HEK293 (cell line): ENCODE data around the gene SSBP3.

Experiments
- CTCF ChIP-seq: fragments of 450-650 bp; formaldehyde crosslinking; IDR thresholded peaks from 2 replicates; pipeline ENCODE4 v1.5.1; 2016; ENCODE audit warnings: missing biosample characterization, missing genetic modification characterization
- ZFP37 ChIP-seq: fragments of 450-650 bp; formaldehyde crosslinking; IDR thresholded peaks from 2 replicates; pipeline ENCODE4 v1.5.1; 2016; ENCODE audit warnings: missing biosample characterization, missing genetic modification characterization
- ZNF26 ChIP-seq: fragments of 450-650 bp; formaldehyde crosslinking; IDR thresholded peaks from 2 replicates; pipeline ENCODE4 v1.5.1; 2016; ENCODE audit warnings: missing biosample characterization, missing genetic modification characterization
- ZNF274 ChIP-seq, 2 experiments: fragments of 200-500 bp in 1 of 2; fragments of 450-650 bp in 1 of 2; sonication (Bioruptor generic) in 1 of 2; formaldehyde crosslinking in 1 of 2; IDR thresholded peaks; 2 replicates each; pipeline versions ENCODE4 v1.5.1 to v1.6.1; 2014 to 2016; ENCODE audit warnings: borderline replicate concordance in 1 of 2, inconsistent platforms in 1 of 2, low read length in 1 of 2, missing biosample characterization in 1 of 2, missing genetic modification characterization in 1 of 2
- ZNF335 ChIP-seq: fragments of 450-650 bp; formaldehyde crosslinking; conservative IDR thresholded peaks from 2 replicates; pipeline ENCODE4 v1.5.1; 2016; ENCODE audit warnings: missing biosample characterization, missing genetic modification characterization
- ZNF362 ChIP-seq: fragments of 450-650 bp; formaldehyde crosslinking; IDR thresholded peaks from 2 replicates; pipeline ENCODE4 v1.5.1; 2016; ENCODE audit warnings: missing biosample characterization, missing genetic modification characterization
- ZNF416 ChIP-seq: fragments of 450-650 bp; formaldehyde crosslinking; IDR thresholded peaks from 2 replicates; pipeline ENCODE4 v1.5.1; 2016; ENCODE audit warnings: missing biosample characterization, missing genetic modification characterization
- ZNF510 ChIP-seq: fragments of 450-650 bp; formaldehyde crosslinking; IDR thresholded peaks from 2 replicates; pipeline ENCODE4 v1.5.1; 2018; ENCODE audit warnings: mild to moderate bottlenecking, missing genetic modification characterization, missing biosample characterization; ENCODE audit not compliant: insufficient replicate concordance
- ZNF585B ChIP-seq: fragments of 450-650 bp; formaldehyde crosslinking; IDR thresholded peaks from 2 replicates; pipeline ENCODE4 v1.5.1; 2016; ENCODE audit warnings: missing biosample characterization, missing genetic modification characterization

DNA sequence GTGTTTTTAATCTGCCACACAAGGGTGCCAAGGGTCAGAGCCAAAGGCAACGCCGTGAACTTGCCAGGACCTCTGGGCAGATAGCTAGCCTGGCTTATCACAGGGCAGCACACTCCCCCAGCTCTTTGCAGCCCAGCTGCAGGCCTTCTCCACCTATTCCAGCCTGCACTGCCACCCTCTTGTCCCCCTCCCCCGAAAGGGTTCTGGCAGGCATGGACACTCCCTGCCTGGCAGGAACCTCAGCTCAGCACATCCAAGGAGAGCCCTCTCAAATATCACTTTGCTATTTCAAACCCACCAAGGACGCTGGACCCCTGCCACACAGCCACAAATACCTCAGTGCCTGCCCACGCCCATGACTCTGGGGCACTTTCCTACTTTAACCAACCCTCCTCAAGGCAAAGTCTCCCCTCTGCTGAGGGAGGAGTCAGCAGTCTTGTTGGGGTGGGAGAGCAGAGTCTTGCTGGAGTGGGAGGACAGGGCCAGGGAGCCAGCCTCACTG is 9.1 kb downstream of the SSBP3 start:
- TF ChIP-seq CTCF (tag by site-specific recombination) (no peak), ZNF274 (IDR thresholded peaks at IDR 0.05; ENCODE audit: low read length) (no peak), ZNF274 (tag by site-specific recombination; IDR thresholded peaks at IDR 0.05; ENCODE audit: borderline replicate concordance) (no peak), ZNF416 (tag by site-specific recombination) (no peak), ZFP37 (tag by site-specific recombination) (no peak), ZNF585B (tag by site-specific recombination) (no peak), ZNF362 (tag by site-specific recombination) (no peak), ZNF26 (no peak), ZNF335 (tag by site-specific recombination) (no peak), ZNF510 (tag by site-specific recombination) (no peak)
